CD4-positive, alpha-beta T cell treated with Interleukin-15 for 4 hours (primary cell): ENCODE data around the gene GPRIN3.
"Not testable (repeated sequence)": the region's sequence is repeated elsewhere in the genome, so short reads cannot be mapped to it uniquely, and the experiment has no call there.

Experiments
- DNase-seq: peaks from one replicate; pipeline ENCODE4 v3.0.0-alpha.2; 2020; ENCODE audit warnings: low spot score

The GPRIN3 gene

GRCh38 chr4:89312066-89312465 lies 4.5 kb upstream of the GPRIN3 start:
- no peak for DNase-seq

DNA sequence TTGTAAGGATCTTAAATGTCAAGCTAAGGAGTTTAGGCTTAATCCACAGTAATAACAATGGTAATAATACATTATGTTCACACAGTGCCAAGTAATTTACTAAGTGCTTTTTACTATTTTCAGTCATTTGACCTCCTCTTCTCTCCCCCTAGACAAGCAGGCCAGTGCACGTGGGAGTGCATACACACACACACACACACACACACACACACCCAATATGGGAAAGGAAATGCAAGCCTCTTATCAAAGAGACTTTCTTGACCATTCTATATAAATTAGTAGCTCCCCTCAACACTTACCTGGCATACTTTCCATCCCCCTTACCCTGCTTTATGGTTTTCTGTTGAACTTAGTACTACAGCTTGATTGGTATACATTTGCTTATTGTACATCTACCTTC lies 3.8 kb upstream of the GPRIN3 start:
- no peak for DNase-seq

DNA sequence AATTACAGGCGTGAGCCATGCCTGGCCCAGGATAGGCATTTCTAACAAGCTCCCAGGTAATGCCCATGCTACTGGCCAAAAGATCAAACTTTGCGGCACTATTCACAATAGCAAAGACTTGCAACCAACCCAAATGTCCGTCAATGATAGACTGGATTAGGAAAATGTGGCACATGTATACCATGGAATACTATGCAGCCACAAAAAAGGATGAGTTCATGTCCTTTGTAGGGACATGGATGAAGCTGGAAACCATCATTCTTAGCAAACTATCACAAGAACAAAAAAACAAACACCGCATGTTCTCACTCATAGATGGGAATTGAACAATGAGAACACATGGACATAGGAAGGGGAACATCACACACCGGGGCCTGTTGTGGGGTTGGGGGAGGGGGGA lies 1.6 kb upstream of the GPRIN3 start:
- DNase-seq = not testable (repeated sequence)

DNA sequence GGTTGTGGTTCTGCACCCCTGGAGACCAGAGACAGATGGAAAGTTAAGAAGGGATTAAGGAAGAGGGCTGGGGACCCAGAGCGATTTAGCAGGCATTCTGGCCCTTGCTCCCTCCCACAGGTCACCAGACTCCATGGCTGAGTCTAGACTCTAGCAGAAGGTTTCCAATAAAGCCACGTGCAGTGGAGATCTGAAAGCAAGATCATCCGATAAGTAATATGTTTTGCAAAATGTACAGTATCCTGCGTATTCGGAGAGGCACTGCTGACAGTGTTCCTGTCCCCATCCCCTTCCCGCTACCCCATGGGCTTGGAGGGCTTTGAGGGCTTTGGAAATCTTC lies 531 bp upstream of the GPRIN3 start:
- DNase-seq = no peak

DNA sequence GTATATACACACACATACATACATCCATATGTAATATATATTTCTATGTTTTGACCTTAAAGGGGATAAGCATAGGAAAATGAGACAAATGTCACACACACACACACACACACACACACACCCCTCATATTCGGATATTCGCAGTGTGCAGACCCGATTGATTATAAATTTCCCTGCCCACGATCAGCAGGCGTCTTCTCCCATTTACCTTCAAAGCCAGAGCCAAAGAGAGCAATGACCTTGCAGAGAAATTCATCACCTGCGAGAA lies 488 bp downstream of the GPRIN3 start:
- DNase-seq = no peak

GRCh38 chr4:89306486-89307177 lies 968 bp downstream of the GPRIN3 start:
- no peak for DNase-seq

GRCh38 chr4:89305712-89306437 lies 1.7 kb downstream of the GPRIN3 start:
- peak; percentile 69 for DNase-seq

- DNase-seq = no peak
These were observed 2.6 kb downstream of the GPRIN3 start for GRCh38 chr4:89305028-89305427.

DNA sequence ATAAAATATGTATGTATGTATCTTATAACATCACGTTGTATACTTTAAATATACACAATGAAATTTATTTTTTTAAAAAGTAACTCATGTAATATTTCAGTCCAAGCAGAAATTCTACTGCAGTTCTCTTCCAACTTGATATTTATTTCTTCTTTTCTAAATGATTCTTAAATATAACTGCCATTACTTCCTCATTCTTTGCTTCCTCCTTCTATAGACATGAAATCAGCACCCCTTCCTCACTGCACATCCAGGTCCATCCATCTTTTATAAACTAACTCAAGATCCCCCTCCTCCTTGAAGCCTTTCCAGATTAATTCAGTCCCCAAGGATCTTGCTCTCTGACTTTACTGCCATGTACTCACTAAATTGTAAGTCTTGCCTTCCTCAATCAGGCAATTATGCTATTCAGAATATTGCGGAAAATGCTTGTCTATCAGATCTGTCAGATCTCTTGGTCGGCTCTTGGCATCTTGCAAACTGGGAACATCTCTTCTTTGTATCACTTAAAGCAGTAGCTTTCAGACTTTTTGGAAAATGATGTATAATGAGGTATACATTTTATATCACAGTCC lies 3.7 kb downstream of the GPRIN3 start:
- DNase-seq = no peak

GRCh38 chr4:89303177-89303576 lies 4.4 kb downstream of the GPRIN3 start:
- peak; percentile 84 for DNase-seq

- no peak for DNase-seq
These were observed 5.7 kb downstream of the GPRIN3 start for GRCh38 chr4:89301902-89302301.

DNA sequence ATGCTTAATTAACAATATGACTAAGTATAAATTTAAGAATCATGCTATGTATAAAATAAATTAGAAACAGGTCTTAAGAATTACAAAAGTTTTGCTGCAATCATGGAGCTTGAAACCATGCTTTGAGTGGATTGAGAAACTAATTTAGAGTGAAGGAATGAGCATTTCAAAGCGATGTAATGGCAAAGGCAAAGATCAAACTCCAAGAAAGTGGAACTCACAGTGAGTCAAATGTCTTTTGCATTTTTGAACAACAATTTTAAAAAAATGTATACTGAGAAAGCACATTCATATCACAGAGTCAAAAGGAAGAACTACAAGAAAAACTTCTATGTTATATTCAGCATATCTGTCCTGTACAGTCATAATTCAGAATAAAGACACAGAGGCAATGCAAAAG lies 6.6 kb downstream of the GPRIN3 start:
- no peak for DNase-seq

DNA sequence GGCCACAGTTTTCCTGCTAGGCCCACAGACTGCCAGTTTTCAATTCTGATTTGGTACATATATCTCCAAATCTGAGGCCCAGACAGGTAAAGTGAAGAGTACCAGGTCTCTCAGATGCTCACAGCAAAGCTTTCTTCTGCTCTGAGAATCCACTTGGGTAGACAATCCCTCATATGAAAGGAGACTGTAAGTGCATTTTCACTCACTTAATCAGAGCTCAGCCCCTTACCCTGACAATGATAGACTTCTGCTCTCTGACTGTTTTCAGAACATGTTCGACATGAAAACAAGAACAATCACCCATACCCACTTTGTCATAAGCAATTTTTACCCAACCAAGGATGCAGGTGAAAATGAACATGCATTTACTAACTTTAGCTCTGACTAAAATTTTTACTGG lies 7.1 kb downstream of the GPRIN3 start:
- DNase-seq = no peak

DNA sequence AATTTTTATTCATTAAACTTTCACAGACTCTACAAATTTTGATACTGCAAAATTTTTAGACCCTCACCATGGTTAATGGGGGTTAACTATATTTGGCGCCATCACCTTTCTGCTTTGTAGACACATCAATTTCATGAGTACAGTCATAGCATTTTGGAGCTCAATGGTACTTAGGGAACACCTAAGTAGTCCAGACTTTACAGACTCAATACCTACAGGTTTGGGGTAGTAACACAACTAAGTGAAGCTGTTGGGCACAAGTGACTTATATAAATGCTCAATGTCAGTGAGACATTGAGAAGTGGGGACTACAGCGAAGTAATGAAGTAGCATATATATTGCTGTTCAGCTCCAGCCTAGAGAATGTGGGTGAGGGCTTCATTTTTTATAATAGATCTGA lies 7.5 kb downstream of the GPRIN3 start:
- DNase-seq = no peak

- DNase-seq = peak; percentile 56
These were observed 8.3 kb downstream of the GPRIN3 start for GRCh38 chr4:89299153-89299791.

GRCh38 chr4:89298788-89299152 lies 8.8 kb downstream of the GPRIN3 start:
- DNase-seq = peak; percentile 73

DNA sequence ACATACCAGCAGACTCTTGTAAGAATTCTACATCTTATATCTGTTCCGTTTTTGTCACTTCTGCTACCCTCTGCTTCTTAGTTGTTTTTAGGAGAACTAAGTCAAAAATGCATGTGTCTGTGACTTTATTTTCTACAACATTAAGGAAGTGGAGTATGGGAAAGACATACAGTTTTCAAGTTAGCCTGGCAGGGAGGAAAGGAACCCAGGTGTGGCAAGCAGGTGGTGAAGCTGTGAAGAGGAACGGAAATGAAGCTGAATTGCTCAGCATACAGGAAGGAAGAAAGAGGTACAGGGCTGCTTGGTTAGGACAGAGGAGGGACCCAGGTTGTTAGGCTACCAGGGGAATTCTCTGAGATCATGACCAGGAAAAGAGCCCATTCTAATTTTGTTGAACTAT lies 9.4 kb downstream of the GPRIN3 start:
- peak; percentile 59 for DNase-seq

- DNase-seq = no peak
These were observed 10.7 kb downstream of the GPRIN3 start for GRCh38 chr4:89296896-89297295.

DNA sequence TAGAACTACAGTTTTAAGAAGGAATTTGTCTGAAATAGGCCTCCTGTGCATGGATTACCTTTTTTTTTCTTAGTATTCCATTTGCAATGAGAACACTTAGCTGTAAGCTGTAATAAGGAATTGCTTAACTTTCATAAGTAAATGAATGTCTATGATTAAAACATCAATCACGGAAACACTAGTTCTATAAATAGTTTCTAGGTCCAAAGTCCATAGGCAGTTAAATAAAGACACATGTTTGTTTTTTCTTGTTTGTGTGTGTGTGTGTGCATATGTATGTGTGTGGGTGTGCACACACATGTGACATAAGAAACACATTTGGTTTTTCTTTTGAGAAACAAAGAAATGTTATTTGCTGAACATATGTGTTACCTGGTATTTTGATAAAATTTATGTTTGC lies 11.2 kb downstream of the GPRIN3 start:
- DNase-seq = no peak

DNA sequence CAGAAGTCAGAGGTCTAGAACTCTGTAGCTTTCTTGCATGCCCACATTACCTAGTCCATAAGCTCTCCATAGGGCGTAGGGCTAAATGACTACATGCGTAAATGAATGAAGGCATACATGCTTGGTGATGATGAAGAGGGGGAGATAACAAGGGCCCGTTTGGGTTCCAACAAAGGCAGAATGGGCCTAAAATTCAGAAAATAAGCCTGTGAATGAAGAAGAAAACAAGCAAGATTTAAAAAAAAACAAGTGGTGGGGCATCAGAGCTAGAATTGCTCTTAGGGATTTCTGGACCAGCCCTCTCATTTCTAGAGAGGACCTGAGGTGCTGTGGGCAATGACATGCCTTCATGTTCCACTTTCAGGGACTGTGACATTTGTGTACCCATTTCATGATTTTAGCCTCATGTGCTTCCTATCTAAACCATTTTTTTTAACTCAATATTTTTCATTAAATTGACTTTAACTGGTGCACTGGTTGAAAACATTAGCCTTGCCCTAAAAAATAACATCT lies 12.1 kb downstream of the GPRIN3 start:
- no peak for DNase-seq

- peak; percentile 67 for DNase-seq
These were observed 12.9 kb downstream of the GPRIN3 start for GRCh38 chr4:89294573-89295269.

DNA sequence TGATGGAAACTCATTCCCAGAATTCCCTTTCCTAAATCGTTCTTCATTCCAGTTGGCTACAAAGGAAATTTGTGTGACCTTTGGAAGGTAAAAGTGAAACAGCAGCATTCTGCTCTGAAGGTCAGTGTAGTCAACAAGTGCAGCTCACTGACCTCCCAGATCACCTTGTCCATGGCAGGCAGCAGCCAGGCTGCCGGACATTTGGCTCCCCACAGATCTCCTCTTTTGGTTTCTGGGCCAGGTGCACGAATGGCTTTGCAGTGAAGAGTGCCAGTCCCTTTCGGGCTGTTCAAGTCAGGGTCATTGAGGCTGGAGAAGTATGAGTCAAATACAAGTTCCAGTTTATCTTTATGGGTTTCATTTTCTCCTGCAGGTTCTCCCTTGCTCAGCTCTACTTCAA lies 14.3 kb downstream of the GPRIN3 start:
- no peak for DNase-seq
